Choroid plexus epithelial cell (primary cell): ENCODE measurements around the gene MDH1B.
A peak's percentile ranks its signal among the peaks of the same experiment; 100 is the strongest.

ENCODE experiments used
- DNase-seq: peaks from one replicate; pipeline ENCODE4 v3.0.0-alpha.2; 2010; ENCODE audit warnings: low read depth
- H3K4me3 ChIP-seq: 2 replicates; pipeline ENCODE4 v1.5.1; 2011; ENCODE audit warnings: low read depth, mild to moderate bottlenecking, control low read depth, low read length, moderate library complexity
- TF ChIP-seq, protein P1 (sequence below): conservative IDR thresholded peaks from 2 replicates; pipeline ENCODE4 v1.5.1; 2011; ENCODE audit warnings: low read depth, mild to moderate bottlenecking, control low read depth, inconsistent platforms, low read length, moderate library complexity

MDH1B gene

DNA sequence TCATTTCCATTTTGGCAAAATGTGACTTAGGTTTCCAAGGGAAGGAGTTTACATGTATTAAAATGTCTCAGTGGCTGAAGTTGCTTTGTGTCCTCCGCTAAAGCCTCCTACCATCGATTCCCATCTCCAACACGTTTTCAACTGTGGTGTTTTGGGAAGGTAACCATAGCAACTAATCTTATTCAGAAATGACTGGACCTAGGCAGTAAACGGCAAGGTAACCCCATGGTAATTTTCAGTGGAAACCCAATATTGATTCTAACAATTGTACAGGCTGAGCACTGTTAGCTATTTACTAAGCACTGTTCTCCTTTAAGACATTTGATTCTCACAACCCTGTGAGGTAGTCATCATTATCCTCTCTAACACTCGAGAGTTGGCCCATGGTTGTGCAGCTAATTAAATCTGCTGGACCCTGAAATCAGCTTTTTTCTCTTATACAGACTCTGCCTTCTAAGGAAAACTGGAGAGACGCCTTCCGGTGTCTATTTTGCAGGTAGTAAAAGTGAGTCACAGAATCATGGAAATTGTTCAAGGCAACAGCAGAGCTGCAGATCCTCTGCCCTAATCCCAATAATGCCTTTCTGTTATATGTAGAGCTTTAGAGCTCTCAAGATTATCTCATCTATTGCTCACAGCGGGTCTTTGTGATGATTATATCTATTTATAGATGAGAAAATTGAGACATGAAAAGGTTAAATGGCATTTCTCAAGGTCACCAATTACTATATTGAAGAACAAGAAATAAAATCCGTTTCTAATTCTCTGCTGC is 36.5 kb upstream of the MDH1B start:
- DNase-seq = no peak
- no peak overlapping the region for H3K4me3 ChIP-seq
- TF ChIP-seq, protein P1, sequence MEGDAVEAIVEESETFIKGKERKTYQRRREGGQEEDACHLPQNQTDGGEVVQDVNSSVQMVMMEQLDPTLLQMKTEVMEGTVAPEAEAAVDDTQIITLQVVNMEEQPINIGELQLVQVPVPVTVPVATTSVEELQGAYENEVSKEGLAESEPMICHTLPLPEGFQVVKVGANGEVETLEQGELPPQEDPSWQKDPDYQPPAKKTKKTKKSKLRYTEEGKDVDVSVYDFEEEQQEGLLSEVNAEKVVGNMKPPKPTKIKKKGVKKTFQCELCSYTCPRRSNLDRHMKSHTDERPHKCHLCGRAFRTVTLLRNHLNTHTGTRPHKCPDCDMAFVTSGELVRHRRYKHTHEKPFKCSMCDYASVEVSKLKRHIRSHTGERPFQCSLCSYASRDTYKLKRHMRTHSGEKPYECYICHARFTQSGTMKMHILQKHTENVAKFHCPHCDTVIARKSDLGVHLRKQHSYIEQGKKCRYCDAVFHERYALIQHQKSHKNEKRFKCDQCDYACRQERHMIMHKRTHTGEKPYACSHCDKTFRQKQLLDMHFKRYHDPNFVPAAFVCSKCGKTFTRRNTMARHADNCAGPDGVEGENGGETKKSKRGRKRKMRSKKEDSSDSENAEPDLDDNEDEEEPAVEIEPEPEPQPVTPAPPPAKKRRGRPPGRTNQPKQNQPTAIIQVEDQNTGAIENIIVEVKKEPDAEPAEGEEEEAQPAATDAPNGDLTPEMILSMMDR = no peak

- no peak overlapping the region for H3K4me3 ChIP-seq
- TF ChIP-seq, protein P1 = peak; percentile 85
- peak; percentile 85 for DNase-seq
Measured at GRCh38 chr2:206800506-206801417, 35.6 kb upstream of the MDH1B start.

DNA sequence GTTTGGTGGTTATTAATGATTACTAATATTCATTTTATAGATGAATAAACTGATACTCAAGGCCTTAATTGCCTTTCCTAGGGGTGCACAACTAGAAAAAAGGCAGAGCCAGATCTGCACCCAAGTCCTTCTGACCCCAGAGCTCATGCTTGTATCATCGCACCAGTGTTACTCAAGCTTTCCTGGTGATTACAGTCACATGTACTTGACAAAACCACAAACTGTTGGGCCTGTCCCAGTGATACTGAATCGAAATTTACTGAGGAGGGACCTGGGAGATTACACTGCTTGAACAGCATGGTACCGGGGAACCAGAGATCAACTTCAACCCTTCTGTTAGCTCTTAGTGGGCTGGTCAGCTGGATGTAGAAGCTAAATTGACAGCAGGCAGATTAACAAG is 34.0 kb upstream of the MDH1B start:
- no peak overlapping the region for H3K4me3 ChIP-seq
- TF ChIP-seq, protein P1 = no peak
- DNase-seq = peak; percentile 75

GRCh38 chr2:206798000-206798399 is 32.9 kb upstream of the MDH1B start:
- no peak for DNase-seq
- H3K4me3 ChIP-seq = no peak overlapping the region

GRCh38 chr2:206797376-206797775 is 32.2 kb upstream of the MDH1B start:
- no peak overlapping the region for H3K4me3 ChIP-seq
- DNase-seq = no peak
- TF ChIP-seq, protein P1 = no peak

More at GRCh38 chr2:206798000-206798399, 32.9 kb upstream of the MDH1B start:
- TF ChIP-seq, protein P1 = no peak

GRCh38 chr2:206792645-206793044 is 27.5 kb upstream of the MDH1B start:
- no peak overlapping the region for H3K4me3 ChIP-seq
- no peak for DNase-seq
- TF ChIP-seq, protein P1 = no peak
